Measurements from ENCODE around the gene ZNF385B. TPM values are rescaled to one million over a fixed set of nuclear protein-coding genes. Genes with fewer than 3 reads are reported as not detected.

Gene ZNF385B
- total RNA-seq, 1 donor, result 1.1 TPM

GRCh38 chr2:179702912-179703311, 158.5 kb downstream of the ZNF385B start:
- no peak overlapping the region for H3K27ac ChIP-seq (ENCODE audit: low read depth, low read length)
- no peaks in the 10 kb centered on the region for H4K20me1 ChIP-seq (ENCODE audit: insufficient read depth, low read length)
- H3K4me1 ChIP-seq (ENCODE audit: insufficient read depth, low read length), result peaks cover 4% of the 10 kb centered on the region
- H3K4me2 ChIP-seq (ENCODE audit: insufficient read depth, low read length), result no peak overlapping the region
- no peaks in the 10 kb centered on the region for H3K9me3 ChIP-seq (ENCODE audit: low read depth, low read length)
- H3K4me3 ChIP-seq (ENCODE audit: insufficient read depth, low read length), result no peak overlapping the region
- DNase-seq (ENCODE audit: insufficient read length, low spot score, missing footprints), result no peak
- TF ChIP-seq, protein P1, sequence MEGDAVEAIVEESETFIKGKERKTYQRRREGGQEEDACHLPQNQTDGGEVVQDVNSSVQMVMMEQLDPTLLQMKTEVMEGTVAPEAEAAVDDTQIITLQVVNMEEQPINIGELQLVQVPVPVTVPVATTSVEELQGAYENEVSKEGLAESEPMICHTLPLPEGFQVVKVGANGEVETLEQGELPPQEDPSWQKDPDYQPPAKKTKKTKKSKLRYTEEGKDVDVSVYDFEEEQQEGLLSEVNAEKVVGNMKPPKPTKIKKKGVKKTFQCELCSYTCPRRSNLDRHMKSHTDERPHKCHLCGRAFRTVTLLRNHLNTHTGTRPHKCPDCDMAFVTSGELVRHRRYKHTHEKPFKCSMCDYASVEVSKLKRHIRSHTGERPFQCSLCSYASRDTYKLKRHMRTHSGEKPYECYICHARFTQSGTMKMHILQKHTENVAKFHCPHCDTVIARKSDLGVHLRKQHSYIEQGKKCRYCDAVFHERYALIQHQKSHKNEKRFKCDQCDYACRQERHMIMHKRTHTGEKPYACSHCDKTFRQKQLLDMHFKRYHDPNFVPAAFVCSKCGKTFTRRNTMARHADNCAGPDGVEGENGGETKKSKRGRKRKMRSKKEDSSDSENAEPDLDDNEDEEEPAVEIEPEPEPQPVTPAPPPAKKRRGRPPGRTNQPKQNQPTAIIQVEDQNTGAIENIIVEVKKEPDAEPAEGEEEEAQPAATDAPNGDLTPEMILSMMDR (IDR thresholded peaks at IDR 0.05; ENCODE audit: extremely low read depth, low read depth, low read length), result no peak
- no peaks in the 10 kb centered on the region for H3K79me2 ChIP-seq (ENCODE audit: insufficient read depth, low read length)
- no peaks in the 10 kb centered on the region for H3K27me3 ChIP-seq (ENCODE audit: insufficient read depth, low read length)
- H2AFZ ChIP-seq (ENCODE audit: low read length), result no peak overlapping the region
- no peaks in the 10 kb centered on the region for H3K36me3 ChIP-seq (ENCODE audit: insufficient read depth, low read length)

DNA sequence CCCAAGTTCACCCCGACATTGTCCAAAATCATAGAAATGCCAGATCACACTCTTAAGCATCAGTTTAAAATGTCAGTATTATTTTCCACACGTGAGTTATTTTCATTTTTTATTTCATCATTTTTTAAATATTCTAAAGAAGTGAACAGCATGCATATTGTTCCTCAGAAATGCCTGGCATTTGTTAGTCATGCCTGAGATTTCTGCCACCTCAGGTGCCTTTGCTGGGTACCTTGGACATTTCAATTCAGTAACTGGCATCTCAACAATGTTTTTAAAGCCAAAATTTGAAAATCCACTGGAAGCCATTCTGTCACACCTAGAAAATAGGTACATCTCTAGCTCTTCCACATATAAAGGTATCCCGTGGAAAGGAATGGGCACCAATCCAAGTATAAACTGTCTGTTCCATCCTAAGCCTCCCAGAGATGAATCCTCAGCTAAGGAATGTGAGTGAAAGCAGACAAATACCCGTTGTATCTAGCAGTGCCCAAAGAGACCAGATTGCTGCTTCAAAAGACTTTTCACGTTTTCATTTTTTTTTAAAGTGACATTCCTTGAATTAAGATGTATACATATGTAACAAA, 159.8 kb downstream of the ZNF385B start:
- no peaks in the 10 kb centered on the region for H4K20me1 ChIP-seq (ENCODE audit: insufficient read depth, low read length)
- H3K27me3 ChIP-seq (ENCODE audit: insufficient read depth, low read length), result no peaks in the 10 kb centered on the region
- H3K4me1 ChIP-seq (ENCODE audit: insufficient read depth, low read length), result peaks cover 4% of the 10 kb centered on the region
- no peaks in the 10 kb centered on the region for H3K79me2 ChIP-seq (ENCODE audit: insufficient read depth, low read length)
- no peak overlapping the region for H3K4me3 ChIP-seq (ENCODE audit: insufficient read depth, low read length)
- H3K27ac ChIP-seq (ENCODE audit: low read depth, low read length), result no peak overlapping the region
- TF ChIP-seq, protein P1 (IDR thresholded peaks at IDR 0.05; ENCODE audit: extremely low read depth, low read depth, low read length), result no peak
- DNase-seq (ENCODE audit: insufficient read length, low spot score, missing footprints), result no peak
- no peaks in the 10 kb centered on the region for H3K9me3 ChIP-seq (ENCODE audit: low read depth, low read length)
- peak overlapping the region; percentile 25 for H3K4me2 ChIP-seq (ENCODE audit: insufficient read depth, low read length)
- no peaks in the 10 kb centered on the region for H3K36me3 ChIP-seq (ENCODE audit: insufficient read depth, low read length)
- H2AFZ ChIP-seq (ENCODE audit: low read length), result no peak overlapping the region

DNA sequence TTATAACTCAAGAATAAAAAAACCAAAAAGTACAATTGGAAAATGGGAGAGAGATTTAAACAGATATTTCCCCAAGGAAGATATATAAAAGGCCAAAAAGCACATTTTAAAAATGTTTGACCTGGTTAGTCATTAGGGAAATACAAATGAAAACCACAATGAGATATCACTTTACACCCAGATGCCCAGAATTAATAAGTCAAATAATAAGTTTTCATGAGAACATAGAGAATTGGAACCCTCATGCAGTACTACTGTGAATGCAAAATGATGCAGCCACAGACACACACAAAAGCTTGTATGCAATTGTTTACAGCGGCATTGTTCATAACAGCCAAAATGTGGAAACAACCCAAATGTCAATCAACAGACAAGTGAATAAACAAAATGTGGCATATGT, 165.9 kb downstream of the ZNF385B start:
- Histone ChIP-seq H3K79me2 (ENCODE audit: insufficient read depth, low read length) (no peaks in the 10 kb centered on the region), H4K20me1 (ENCODE audit: insufficient read depth, low read length) (no peaks in the 10 kb centered on the region), H3K27ac (ENCODE audit: low read depth, low read length) (no peak overlapping the region), H3K4me3 (ENCODE audit: insufficient read depth, low read length) (no peak overlapping the region), H3K4me1 (ENCODE audit: insufficient read depth, low read length) (peaks cover 5% of the 10 kb centered on the region), H3K36me3 (ENCODE audit: insufficient read depth, low read length) (no peaks in the 10 kb centered on the region), H3K4me2 (ENCODE audit: insufficient read depth, low read length) (no peak overlapping the region), H2AFZ (ENCODE audit: low read length) (no peak overlapping the region), H3K9me3 (ENCODE audit: low read depth, low read length) (no peaks in the 10 kb centered on the region), H3K27me3 (ENCODE audit: insufficient read depth, low read length) (no peaks in the 10 kb centered on the region)
- no peak for DNase-seq (ENCODE audit: insufficient read length, low spot score, missing footprints)
- TF ChIP-seq, protein P1 (IDR thresholded peaks at IDR 0.05; ENCODE audit: extremely low read depth, low read depth, low read length), result no peak

- TF ChIP-seq, protein P1 (IDR thresholded peaks at IDR 0.05; ENCODE audit: extremely low read depth, low read depth, low read length), result no peak
- Histone ChIP-seq H3K36me3 (ENCODE audit: insufficient read depth, low read length) (no peaks in the 10 kb centered on the region), H3K79me2 (ENCODE audit: insufficient read depth, low read length) (no peaks in the 10 kb centered on the region), H3K27me3 (ENCODE audit: insufficient read depth, low read length) (no peaks in the 10 kb centered on the region), H3K4me2 (ENCODE audit: insufficient read depth, low read length) (no peak overlapping the region), H3K4me3 (ENCODE audit: insufficient read depth, low read length) (no peak overlapping the region), H4K20me1 (ENCODE audit: insufficient read depth, low read length) (no peaks in the 10 kb centered on the region), H3K9me3 (ENCODE audit: low read depth, low read length) (no peaks in the 10 kb centered on the region), H3K27ac (ENCODE audit: low read depth, low read length) (no peak overlapping the region), H2AFZ (ENCODE audit: low read length) (no peak overlapping the region), H3K4me1 (ENCODE audit: insufficient read depth, low read length) (peaks cover 5% of the 10 kb centered on the region)
- DNase-seq (ENCODE audit: insufficient read length, low spot score, missing footprints), result no peak
Observed at GRCh38 chr2:179694963-179695362, 166.4 kb downstream of the ZNF385B start.

Data from osteoblast (primary cell).